Muscle of leg (tissue), 9 donors: ENCODE data around the gene CHEK2. TPM values are rescaled to one million over a fixed set of nuclear protein-coding genes. Genes with fewer than 3 reads are reported as not detected.

Experiments used
- polyA plus RNA-seq, 8 donors: library from polyadenylated mRNA; unstranded; fragments of 120-200 nt; gene quantifications; one replicate each; pipeline versions ENCODE4 v1.2.1 to v1.2.3, GENCODE V29; 2013; ENCODE audit warnings: inconsistent platforms in 1 of 8, low replicate concordance in 1 of 8; ENCODE audit not compliant: insufficient read length in 8 of 8, insufficient read depth in 1 of 8
- total RNA-seq: library from RNA; stranded (reverse); fragments of 120-200 nt; gene quantifications from one replicate; pipeline ENCODE4 v1.2.4, GENCODE V29; 2013

Gene CHEK2
- total and polyA plus RNA-seq, 9 donors = 6.3 to 10.9 (median 9.0) TPM

Other genes starting within 250 kb of the CHEK2 start
- 30.1 TPM for gene TTC28, start 62.0 kb downstream of the CHEK2 start, total RNA-seq
- 10 to 100 TPM; 17.9 to 31.8 (median 24.1) TPM for gene TTC28, start 62.0 kb downstream of the CHEK2 start, polyA plus RNA-seq
- 20.0 TPM for gene HSCB, start 219 bp upstream of the CHEK2 start, total RNA-seq
- gene HSCB, start 219 bp upstream of the CHEK2 start, polyA plus RNA-seq = 10 to 100 TPM; 17.9 to 24.0 (median 20.4) TPM
- 21.8 TPM for gene CCDC117, start 30.9 kb upstream of the CHEK2 start, total RNA-seq
- 10 to 100 TPM; 14.2 to 30.9 (median 22.9) TPM for gene CCDC117, start 30.9 kb upstream of the CHEK2 start, polyA plus RNA-seq
- gene XBP1, start 58.7 kb upstream of the CHEK2 start, total RNA-seq = 86.8 TPM
- gene XBP1, start 58.7 kb upstream of the CHEK2 start, polyA plus RNA-seq = 10 to 100 TPM; 56.2 to 88.6 (median 65.5) TPM
- gene ZNRF3, start 141.8 kb upstream of the CHEK2 start, total RNA-seq = 5.5 TPM
- gene ZNRF3, start 141.8 kb upstream of the CHEK2 start, polyA plus RNA-seq = 1 to 10 TPM; 6.3 to 8.7 (median 8.1) TPM